CD8-positive, alpha-beta memory T cell (primary cell): Measurements from ENCODE around the gene ZNF385C. TPM values are rescaled to one million over a fixed set of nuclear protein-coding genes. Genes with fewer than 3 reads are reported as not detected.

Experiments
- CTCF ChIA-PET: fragments of 350-600 bp; sonication (Branson Sonifier 250); formaldehyde crosslinking; loops from one replicate; lab custom pipeline; 2021; ENCODE audit warnings: antibody characterized with exemption; lab: Charles Lee
- POLR2A ChIA-PET: fragments of 350-600 bp; sonication (Branson Sonifier 250); formaldehyde crosslinking; loops from one replicate; lab custom pipeline; 2021; ENCODE audit warnings: antibody characterized with exemption; lab: Charles Lee
- DNase-seq, 5 donors: peaks; one replicate each; pipeline versions ENCODE4 v3.0.0 to v3.0.0-alpha.2; 2020 to 2022; ENCODE audit warnings: mixed read lengths in 1 of 5
- H3K27ac ChIP-seq: one replicate; pipeline ENCODE4 v1.7.0; 2013; ENCODE audit warnings: low read depth, mild to moderate bottlenecking, low read length, moderate library complexity
- H3K27me3 ChIP-seq: 2 replicates; pipeline ENCODE4 v1.7.0; 2013; ENCODE audit warnings: low read length, mild to moderate bottlenecking; ENCODE audit not compliant: insufficient read depth, poor library complexity, severe bottlenecking
- H3K36me3 ChIP-seq: 2 replicates; pipeline ENCODE4 v1.7.0; 2013; ENCODE audit warnings: mild to moderate bottlenecking, low read length, moderate library complexity; ENCODE audit not compliant: insufficient read depth
- H3K4me1 ChIP-seq: 2 replicates; pipeline ENCODE4 v1.7.0; 2013; ENCODE audit warnings: mild to moderate bottlenecking, low read length, moderate library complexity; ENCODE audit not compliant: insufficient read depth
- H3K4me3 ChIP-seq: 2 replicates; pipeline ENCODE4 v1.7.0; 2013; ENCODE audit warnings: mild to moderate bottlenecking, low read length
- H3K9me3 ChIP-seq: 2 replicates; pipeline ENCODE4 v1.7.0; 2013; ENCODE audit warnings: mild to moderate bottlenecking, low read length
- H3K27ac Mint-ChIP-seq, 8 donors: one replicate each; pipeline ENCODE4 v1.8.0; 2020 to 2021; ENCODE audit warnings: mixed read lengths in 8 of 8, mild to moderate bottlenecking in 6 of 8, inconsistent platforms in 3 of 8, moderate library complexity in 3 of 8
- H3K27me3 Mint-ChIP-seq, 2 donors: one replicate each; pipeline ENCODE4 v1.8.0; 2020 to 2021; ENCODE audit warnings: mixed read lengths in 2 of 2, mild to moderate bottlenecking in 1 of 2, moderate library complexity in 1 of 2
- H3K36me3 Mint-ChIP-seq, 3 donors: one replicate each; pipeline ENCODE4 v1.8.0; 2020 to 2021; ENCODE audit warnings: mixed read lengths in 3 of 3, inconsistent platforms in 1 of 3, mild to moderate bottlenecking in 1 of 3
- H3K4me1 Mint-ChIP-seq, 3 donors: one replicate each; pipeline ENCODE4 v1.8.0; 2020 to 2021; ENCODE audit warnings: mixed read lengths in 3 of 3, inconsistent platforms in 1 of 3, mild to moderate bottlenecking in 1 of 3
- H3K4me3 Mint-ChIP-seq, 7 donors: one replicate each; pipeline ENCODE4 v1.8.0; 2020 to 2021; ENCODE audit warnings: mixed read lengths in 7 of 7, mild to moderate bottlenecking in 6 of 7, moderate library complexity in 4 of 7, inconsistent platforms in 2 of 7
- H3K9me3 Mint-ChIP-seq, 5 donors: one replicate each; pipeline ENCODE4 v1.8.0; 2020 to 2022; ENCODE audit warnings: mixed read lengths in 5 of 5, mild to moderate bottlenecking in 3 of 5, moderate library complexity in 2 of 5, inconsistent platforms in 1 of 5
- polyA plus RNA-seq: library from polyadenylated mRNA; unstranded; fragments of 300-500 nt; fragmentation: Illumina TruSeq; gene quantifications from one replicate; pipeline ENCODE4 v1.2.3, GENCODE V29; 2021
- total RNA-seq, 2 experiments: library from RNA; stranded (reverse); gene quantifications; one replicate each; pipeline ENCODE4 v1.2.3, GENCODE V29; 2021

Gene ZNF385C
- total and polyA plus RNA-seq, 3 experiments from 2014 or later: not detected

DNA sequence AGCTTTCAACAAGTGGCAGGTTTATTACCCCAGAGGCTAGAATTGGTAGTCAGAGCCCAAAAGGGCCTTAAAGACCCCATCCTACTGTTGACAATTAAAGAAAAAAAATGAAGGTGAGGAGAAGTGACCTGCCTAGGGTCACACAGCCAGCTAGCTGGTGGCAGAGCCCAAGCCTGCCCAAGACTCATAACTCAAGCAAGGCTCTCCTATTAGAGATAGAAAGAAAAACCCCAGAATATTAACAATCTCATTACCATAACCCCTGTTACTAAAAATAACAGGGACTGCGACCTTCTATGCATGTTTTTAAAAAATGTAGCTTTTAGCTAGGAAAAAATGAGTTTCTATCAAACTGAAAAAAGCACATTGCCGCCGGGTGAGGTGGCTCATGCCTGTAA, 38.4 kb upstream of the ZNF385C start:
- no peak for DNase-seq
- Mint-ChIP-seq H3K36me3 (peaks cover 0 to 68% (median 1%) of the 10 kb centered on the region in 3 donors), H3K27ac (no peak overlapping the region), H3K4me3 (no peak overlapping the region), H3K9me3 (no peaks in the 10 kb centered on the region), H3K4me1 (peaks cover 47 to 81% (median 70%) of the 10 kb centered on the region in 3 donors), H3K27me3 (no peaks in the 10 kb centered on the region)
- Histone ChIP-seq H3K9me3 (no peaks in the 10 kb centered on the region), H3K4me3 (no peak overlapping the region), H3K27ac (no peak overlapping the region), H3K4me1 (peaks cover 48% of the 10 kb centered on the region), H3K27me3 (no peaks in the 10 kb centered on the region), H3K36me3 (peaks cover 12% of the 10 kb centered on the region)
- ChIA-PET POLR2A (no interaction called here), CTCF (no interaction called here)

DNA sequence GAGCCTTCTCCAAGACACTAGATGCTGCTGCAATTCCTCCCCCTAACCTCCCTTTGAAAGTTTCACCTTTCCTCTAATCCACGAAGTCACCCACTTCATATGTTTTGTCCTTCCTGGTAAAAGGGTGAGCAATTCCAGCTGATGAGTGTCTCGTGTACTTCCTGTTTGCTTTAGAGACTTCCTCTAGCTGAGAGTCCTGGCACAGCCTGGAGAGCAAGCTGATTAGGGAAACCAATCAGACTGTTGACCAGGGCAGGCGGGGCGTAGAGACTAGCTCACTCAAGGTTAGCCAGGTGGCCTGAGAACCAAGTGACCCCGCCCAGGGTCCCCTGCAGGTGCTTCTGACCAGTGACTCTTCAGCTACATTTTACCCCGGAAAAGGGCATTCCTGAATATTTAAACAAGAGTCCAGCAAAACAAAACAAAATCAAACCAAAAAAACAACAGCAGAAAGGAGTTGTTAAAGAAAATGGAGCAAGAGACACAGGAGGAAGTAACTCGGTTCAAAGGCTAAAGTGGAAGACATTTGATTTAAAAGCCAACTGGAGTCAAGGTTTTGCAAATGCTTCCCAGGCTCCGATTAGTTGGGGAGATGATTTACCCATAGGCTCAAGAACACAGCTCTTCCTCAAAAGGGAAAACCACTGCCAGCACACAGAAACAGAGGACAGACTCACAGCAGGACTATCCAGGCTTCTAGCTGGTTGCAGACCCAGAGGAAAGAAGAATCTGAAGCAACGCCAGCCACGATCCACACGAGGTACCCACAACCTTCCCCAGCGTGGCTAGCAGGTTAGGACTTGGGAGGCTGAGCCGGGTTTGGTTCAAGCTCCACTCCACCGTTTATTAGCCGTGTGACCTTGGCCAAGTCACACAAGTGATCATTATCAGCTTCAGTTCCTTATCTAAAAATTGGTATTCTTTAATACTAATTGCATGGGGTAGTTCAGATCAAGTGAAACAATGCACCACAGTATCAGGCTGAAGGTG, 37.7 kb upstream of the ZNF385C start:
- H3K27ac Mint-ChIP-seq: peak overlapping the region in 7 of 8 donors; percentile 11 to 95 (median 64)
- no peak overlapping the region for H3K4me3 Mint-ChIP-seq
- Histone ChIP-seq H3K27me3 (no peaks in the 10 kb centered on the region), H3K27ac (no peak overlapping the region), H3K4me1 (peaks cover 48% of the 10 kb centered on the region), H3K4me3 (no peak overlapping the region), H3K9me3 (no peaks in the 10 kb centered on the region), H3K36me3 (peaks cover 12% of the 10 kb centered on the region)
- DNase-seq: no peak
- ChIA-PET CTCF (interaction anchor here (0.7 kb wide), 1 partner anchor 56 kb away, joined by 3 read pairs; no protein-coding TSS in a partner anchor), POLR2A (interaction anchor here (0.6 kb wide), 1 partner anchor 9 kb away, joined by 5 read pairs; no protein-coding TSS in a partner anchor)
- H3K36me3 Mint-ChIP-seq: peaks cover 0 to 67% (median 3%) of the 10 kb centered on the region in 3 donors
- H3K4me1 Mint-ChIP-seq: peaks cover 46 to 81% (median 73%) of the 10 kb centered on the region in 3 donors
- no peaks in the 10 kb centered on the region for H3K9me3 Mint-ChIP-seq
- H3K27me3 Mint-ChIP-seq: no peaks in the 10 kb centered on the region

DNA sequence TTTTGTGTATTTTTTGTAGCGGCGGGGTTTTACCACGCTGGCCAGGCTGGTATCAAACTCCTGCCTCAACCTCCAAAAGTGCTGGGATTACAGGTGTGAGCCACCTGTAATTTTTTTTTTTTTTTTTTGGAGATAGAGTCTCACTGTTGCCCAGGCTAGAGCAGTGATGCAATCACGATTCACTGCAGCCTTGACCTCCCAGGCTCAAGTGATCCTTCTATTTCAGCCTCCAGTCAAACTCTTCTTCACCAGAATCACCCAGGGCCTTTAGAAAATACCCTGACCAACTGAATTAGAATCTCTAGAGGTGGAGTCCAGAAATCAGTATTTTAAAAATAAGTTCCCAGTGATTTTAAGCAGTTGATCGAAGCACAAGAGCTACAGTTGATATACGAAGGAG, 36.9 kb upstream of the ZNF385C start:
- H3K27ac ChIP-seq: no peak overlapping the region
- no peaks in the 10 kb centered on the region for H3K27me3 ChIP-seq
- ChIA-PET POLR2A (no interaction called here), CTCF (interaction anchor here (0.6 to 1.5 kb wide), 2 partner anchors 11 to 31 kb away, joined by 3 to 4 read pairs; no protein-coding TSS in a partner anchor)
- no peaks in the 10 kb centered on the region for H3K27me3 Mint-ChIP-seq
- peak overlapping the region in 2 of 8 donors; percentile 11 to 17 for H3K27ac Mint-ChIP-seq
- H3K9me3 ChIP-seq: no peaks in the 10 kb centered on the region
- peaks cover 48 to 77% (median 74%) of the 10 kb centered on the region in 3 donors for H3K4me1 Mint-ChIP-seq
- H3K4me3 Mint-ChIP-seq: no peak overlapping the region
- H3K4me1 ChIP-seq: peaks cover 48% of the 10 kb centered on the region
- DNase-seq: no peak
- no peak overlapping the region for H3K4me3 ChIP-seq
- peaks cover 0 to 71% (median 3%) of the 10 kb centered on the region in 3 donors for H3K36me3 Mint-ChIP-seq
- peaks cover 20% of the 10 kb centered on the region for H3K36me3 ChIP-seq
- no peaks in the 10 kb centered on the region for H3K9me3 Mint-ChIP-seq

DNA sequence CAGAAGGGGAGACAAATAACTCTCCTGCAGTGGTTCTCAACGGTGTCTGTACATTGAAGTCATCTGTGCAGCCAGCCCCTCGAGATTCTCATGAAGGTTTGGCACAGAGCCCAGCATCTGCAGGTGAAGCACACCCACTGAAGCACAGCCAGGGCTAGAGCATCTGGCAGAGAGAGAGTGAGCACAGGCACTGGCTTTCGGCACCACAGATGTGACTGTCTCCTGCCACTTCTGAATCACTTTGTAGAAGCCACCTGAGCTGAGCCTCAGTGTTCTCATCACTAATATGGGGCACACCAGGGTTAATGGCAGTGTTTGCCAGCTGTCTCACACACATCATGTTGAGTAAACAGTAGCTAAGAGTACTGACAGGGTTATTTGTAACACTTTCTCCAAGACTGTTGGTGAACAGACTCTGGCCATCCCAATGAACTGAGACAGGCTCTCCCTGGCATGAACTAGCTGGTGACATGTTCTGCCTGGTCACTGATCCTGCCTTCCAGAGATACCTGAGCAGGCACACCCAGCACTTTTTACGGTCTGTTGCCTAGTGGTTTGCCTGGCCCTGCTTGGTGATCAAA, 35.3 kb upstream of the ZNF385C start:
- Histone ChIP-seq H3K27me3 (no peaks in the 10 kb centered on the region), H3K4me1 (peaks cover 48% of the 10 kb centered on the region), H3K27ac (no peak overlapping the region), H3K4me3 (no peak overlapping the region), H3K9me3 (no peaks in the 10 kb centered on the region), H3K36me3 (peaks cover 30% of the 10 kb centered on the region)
- ChIA-PET POLR2A (no interaction called here), CTCF (interaction anchor here (1.5 kb wide), 1 partner anchor 9 kb away, joined by 4 read pairs; no protein-coding TSS in a partner anchor)
- H3K27ac Mint-ChIP-seq: peak overlapping the region; percentile 15 to 92 (median 78)
- H3K27me3 Mint-ChIP-seq: no peaks in the 10 kb centered on the region
- peaks cover 40 to 67% (median 62%) of the 10 kb centered on the region in 3 donors for H3K4me1 Mint-ChIP-seq
- H3K36me3 Mint-ChIP-seq: peaks cover 0 to 78% (median 2%) of the 10 kb centered on the region in 3 donors
- H3K4me3 Mint-ChIP-seq: peak overlapping the region in 1 of 7 donors; percentile 28
- H3K9me3 Mint-ChIP-seq: no peaks in the 10 kb centered on the region
- peak in 1 of 5 donors; percentile 60 for DNase-seq

DNA sequence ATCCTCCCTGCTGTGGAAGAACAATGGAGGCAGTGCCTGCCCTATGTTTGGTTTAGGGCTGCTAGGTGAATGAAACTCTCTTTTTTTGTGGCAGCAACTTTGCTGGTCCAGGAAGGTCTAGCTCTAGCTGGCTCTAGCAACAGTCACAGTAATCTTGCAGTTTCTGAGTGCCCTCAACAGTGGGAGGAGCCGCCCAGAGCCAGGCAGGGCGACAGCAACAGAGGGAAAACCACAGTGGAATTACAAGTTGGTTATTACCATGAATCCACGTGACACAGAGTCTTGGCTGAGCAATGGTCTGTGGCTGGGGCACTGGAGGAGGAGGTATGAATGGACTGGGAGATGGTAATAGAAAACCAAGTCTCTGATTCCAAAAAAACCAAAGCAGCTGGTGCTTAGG, 34.7 kb upstream of the ZNF385C start:
- peak overlapping the region in 2 of 7 donors; percentile 12 to 71 for H3K4me3 Mint-ChIP-seq

DNA sequence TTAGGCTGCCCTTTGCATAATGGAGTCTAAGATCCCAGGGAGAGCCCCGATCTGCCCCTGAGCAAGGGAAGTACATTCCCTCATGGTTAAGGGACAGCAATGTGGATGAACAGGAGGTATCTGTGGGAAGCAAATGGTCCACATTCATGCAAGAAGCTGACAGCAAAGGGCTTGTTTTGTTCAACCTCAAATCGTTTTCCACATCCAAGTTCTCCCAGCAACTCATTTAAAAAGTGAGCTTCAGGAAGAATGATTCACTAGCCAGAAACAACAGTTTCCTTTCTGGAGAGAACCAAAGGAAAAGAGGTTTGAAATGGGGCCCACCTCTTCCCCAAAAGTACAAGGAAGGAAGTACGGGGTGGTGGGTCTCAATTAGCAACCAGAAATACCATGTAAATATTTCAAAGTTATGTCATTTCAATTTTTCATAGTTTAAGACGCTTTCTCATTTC, 33.7 kb upstream of the ZNF385C start:
- POLR2A ChIA-PET: no interaction called here
- CTCF ChIA-PET: interaction anchor here (0.9 to 1.6 kb wide), 2 partner anchors 14 to 275 kb away, joined by 3 to 4 read pairs; no protein-coding TSS in a partner anchor
- H3K27me3 Mint-ChIP-seq: no peaks in the 10 kb centered on the region
- H3K4me3 Mint-ChIP-seq: no peak overlapping the region
- no peak for DNase-seq
- H3K9me3 Mint-ChIP-seq: no peaks in the 10 kb centered on the region
- peak overlapping the region in 7 of 8 donors; percentile 29 to 92 (median 81) for H3K27ac Mint-ChIP-seq
- H3K4me1 Mint-ChIP-seq: peaks cover 35 to 57% (median 54%) of the 10 kb centered on the region in 3 donors
- no peaks in the 10 kb centered on the region for H3K9me3 ChIP-seq
- no peaks in the 10 kb centered on the region for H3K27me3 ChIP-seq
- peaks cover 45% of the 10 kb centered on the region for H3K36me3 ChIP-seq
- H3K4me3 ChIP-seq: no peak overlapping the region
- peaks cover 3 to 80% (median 5%) of the 10 kb centered on the region in 3 donors for H3K36me3 Mint-ChIP-seq
- H3K27ac ChIP-seq: no peak overlapping the region
- H3K4me1 ChIP-seq: peaks cover 48% of the 10 kb centered on the region

More for the DNA sequence above, 34.7 kb upstream of the ZNF385C start:
- peaks cover 0 to 78% (median 2%) of the 10 kb centered on the region in 3 donors for H3K36me3 Mint-ChIP-seq
- no peaks in the 10 kb centered on the region for H3K27me3 Mint-ChIP-seq
- peaks cover 36% of the 10 kb centered on the region for H3K36me3 ChIP-seq
- ChIA-PET POLR2A (no interaction called here), CTCF (interaction anchor here (1.6 kb wide), 1 partner anchor 15 kb away, joined by 4 read pairs; no protein-coding TSS in a partner anchor)
- peak overlapping the region; percentile 15 to 92 (median 76) for H3K27ac Mint-ChIP-seq
- no peak overlapping the region for H3K27ac ChIP-seq
- peaks cover 48% of the 10 kb centered on the region for H3K4me1 ChIP-seq
- H3K9me3 Mint-ChIP-seq: no peaks in the 10 kb centered on the region
- peaks cover 37 to 64% (median 56%) of the 10 kb centered on the region in 3 donors for H3K4me1 Mint-ChIP-seq
- DNase-seq: no peak
- no peak overlapping the region for H3K4me3 ChIP-seq
- H3K27me3 ChIP-seq: no peaks in the 10 kb centered on the region
- H3K9me3 ChIP-seq: no peaks in the 10 kb centered on the region

DNA sequence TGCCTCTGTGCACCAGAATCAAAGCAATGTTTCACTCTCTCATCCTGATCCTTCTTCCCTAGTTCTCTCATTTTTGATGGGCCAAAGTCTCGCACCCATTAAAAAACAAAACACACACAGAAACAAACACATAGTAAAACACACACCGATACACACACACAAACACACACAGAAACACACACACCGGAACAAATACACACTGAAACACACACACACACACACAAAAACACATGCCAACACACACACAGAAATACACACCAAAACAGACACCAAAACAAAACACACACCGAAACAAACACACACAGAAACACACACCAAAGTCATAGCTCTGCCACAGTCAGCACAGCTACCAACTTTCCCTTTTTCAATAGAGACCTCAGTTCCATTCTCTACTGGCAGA, 33.0 kb upstream of the ZNF385C start:
- Mint-ChIP-seq H3K36me3 (peaks cover 6 to 79% (median 6%) of the 10 kb centered on the region in 3 donors), H3K4me3 (no peak overlapping the region), H3K9me3 (no peaks in the 10 kb centered on the region), H3K27me3 (no peaks in the 10 kb centered on the region), H3K27ac (peak overlapping the region in 6 of 8 donors; percentile 7 to 90 (median 75)), H3K4me1 (peaks cover 32 to 52% (median 49%) of the 10 kb centered on the region in 3 donors)
- Histone ChIP-seq H3K36me3 (peaks cover 50% of the 10 kb centered on the region), H3K9me3 (no peaks in the 10 kb centered on the region), H3K4me3 (no peak overlapping the region), H3K4me1 (peaks cover 43% of the 10 kb centered on the region), H3K27me3 (no peaks in the 10 kb centered on the region), H3K27ac (no peak overlapping the region)
- CTCF ChIA-PET: no interaction called here
- DNase-seq: no peak
- POLR2A ChIA-PET: no interaction called here
